Activated CD8-positive, alpha-beta memory T cell treated with anti-CD3 and anti-CD28 coated beads for 4 hours (primary cell): ENCODE data around the gene AKR1C8.
"Not testable (repeated sequence)": the region's sequence is repeated elsewhere in the genome, so short reads cannot be mapped to it uniquely, and the experiment has no call there.

Experiments
- DNase-seq, 2 donors: peaks; one replicate each; pipeline ENCODE4 v3.0.0-alpha.2; 2020; ENCODE audit warnings: low read depth in 2 of 2

Gene AKR1C8

DNA sequence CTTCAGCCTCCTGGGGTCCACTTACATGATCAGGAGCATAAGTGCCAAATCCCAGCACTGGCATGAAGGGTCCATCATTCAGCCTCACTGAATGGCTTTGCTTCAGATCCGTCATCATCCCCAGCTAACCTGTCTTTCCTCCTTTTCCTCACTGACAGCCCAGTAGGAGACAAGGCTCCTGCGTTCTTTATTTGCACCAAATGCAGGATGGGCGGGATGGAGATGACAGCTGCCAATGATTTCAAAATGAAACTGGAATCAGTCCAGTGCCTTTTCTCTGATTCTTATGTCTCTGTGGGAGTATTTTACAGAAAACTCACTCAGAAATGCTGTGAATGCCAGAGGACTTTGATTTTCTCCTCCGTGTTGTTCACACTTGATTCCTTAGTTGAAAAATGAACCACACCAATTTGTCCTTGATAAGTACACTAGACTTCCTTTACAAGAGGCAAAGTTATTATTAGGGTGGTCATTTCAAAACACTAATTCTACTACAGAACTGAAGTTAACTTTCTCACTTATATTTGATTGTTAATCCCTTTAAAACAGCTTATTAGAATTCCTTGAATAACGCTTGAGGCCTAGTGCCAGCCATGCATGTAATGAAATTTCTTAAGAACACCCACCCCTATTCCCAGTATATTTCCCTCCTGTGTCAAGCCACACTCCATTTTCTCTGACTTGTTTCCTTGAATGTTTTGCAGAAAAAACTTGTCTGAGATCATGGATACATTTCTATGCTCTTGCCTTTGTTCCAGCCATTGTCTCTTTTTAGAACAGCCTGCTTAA lies at the start of gene AKR1C8:
Gene AKR1C8 (minus strand): TSS at position 164 of the 789 bp plus-strand sequence. CDS start 46 bp downstream, at position 118.
- DNase-seq: no peak

DNA sequence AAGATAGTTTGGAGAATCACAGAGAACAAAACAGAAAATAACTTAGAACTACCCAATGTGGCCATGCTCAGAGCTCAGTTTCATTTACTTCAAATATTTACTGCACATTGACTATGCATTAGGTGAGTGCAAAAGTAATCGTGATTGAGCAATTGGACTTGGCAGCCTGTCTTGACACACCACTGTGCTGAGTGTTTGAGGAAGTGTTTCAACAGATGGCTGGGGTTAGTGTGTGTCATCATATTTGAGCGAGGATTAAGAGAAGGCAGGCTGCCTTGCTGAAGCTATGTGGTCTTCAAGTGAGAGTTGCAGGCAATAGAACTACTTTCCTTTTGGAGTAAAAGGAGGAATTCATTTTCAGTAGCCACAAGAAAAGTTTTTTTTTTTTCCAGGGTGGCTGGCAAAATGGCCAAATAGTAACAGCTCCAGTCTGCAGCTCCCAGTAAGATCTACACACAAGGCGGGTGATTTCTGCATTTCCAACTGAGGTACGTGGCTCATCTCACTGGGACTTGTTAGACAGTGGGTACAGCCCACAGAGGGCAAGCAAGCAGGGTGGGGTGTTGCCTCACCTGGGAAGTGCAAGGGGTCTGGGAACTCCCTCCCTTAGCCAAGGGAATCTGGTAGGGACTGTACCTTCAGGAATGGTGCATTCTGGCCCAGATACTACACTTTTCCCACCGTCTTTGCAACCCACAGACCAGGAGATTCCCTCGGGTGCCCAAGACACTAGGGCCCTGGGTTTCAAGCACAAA lies 49.3 kb upstream of the AKR1C8 start:
- no peak for DNase-seq

DNA sequence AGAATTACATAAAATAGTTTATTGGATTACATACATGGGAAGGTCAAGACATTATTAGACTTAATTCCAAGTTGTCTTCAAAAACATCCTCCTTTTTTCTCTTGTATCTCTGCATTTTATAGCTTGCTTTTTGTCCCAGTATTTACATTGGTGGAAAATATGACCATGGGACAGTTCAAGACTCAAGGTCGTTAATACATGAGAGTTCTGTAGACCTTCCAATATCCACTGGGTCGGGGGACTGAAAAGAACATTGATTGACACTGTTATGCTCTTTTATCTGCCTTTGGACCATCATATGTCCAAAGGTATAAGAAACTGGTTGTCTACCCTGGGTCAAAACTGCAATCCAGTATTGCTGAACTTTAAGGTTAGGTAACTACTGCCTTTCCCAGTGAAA lies 48.4 kb upstream of the AKR1C8 start:
- no peak for DNase-seq

DNA sequence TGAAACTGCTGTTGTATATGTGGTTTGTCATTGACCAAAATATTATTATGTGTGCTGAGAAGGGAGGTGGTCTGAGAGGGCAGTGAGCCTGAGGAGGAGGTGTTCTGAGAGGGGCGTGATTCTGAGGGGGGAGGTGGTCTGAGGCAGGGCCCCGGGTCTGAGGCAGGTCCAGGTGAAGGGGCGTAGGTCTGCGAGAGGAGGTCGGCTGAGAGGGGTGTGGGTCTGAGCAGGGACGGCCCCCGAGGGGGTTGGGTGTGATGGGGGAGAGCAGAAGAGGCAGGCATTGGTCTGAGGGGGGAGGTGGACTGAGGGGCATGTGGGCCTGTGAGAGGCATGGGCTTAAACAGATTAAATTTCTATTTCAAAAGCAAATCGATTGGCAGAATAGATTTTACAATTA lies 44.1 kb upstream of the AKR1C8 start:
- DNase-seq: no peak

DNA sequence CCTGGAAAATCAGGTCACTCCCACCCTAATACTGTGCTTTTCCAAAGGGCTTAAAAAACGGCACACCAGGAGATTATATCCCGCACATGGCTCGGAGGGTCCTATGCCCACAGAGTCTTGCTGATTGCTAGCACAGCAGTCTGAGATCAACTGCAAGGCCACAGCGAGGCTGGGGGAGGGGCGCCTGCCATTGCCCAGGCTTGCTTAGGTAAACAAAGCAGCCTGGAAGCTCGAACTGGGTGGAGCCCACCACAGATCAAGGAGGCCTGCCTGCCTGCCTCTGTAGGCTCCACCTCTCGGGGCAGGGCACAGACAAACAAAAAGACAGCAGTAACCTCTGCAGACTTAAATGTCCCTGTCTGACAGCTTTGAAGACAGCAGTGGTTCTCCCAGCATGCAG lies 38.0 kb upstream of the AKR1C8 start:
- DNase-seq: not testable (repeated sequence)

DNA sequence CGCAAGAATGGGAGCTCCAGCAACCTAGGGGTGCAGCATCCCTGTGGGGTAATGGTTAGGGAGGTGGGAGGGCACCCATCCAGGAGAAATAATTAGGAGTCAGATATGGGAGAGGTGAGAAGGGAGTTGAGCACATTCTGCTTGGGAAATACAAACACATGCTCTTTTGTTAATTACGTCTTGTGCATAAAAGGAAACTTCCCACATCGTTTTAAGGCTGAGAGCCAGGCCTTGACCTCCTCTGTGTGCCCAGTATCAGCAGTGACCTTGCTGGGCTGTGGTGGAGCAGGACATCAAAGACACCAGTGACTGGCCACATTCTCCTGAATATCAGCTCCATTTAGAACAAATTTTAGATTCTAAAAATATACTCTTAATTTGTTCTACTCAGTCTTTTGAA lies 34.3 kb upstream of the AKR1C8 start:
- DNase-seq: no peak

DNA sequence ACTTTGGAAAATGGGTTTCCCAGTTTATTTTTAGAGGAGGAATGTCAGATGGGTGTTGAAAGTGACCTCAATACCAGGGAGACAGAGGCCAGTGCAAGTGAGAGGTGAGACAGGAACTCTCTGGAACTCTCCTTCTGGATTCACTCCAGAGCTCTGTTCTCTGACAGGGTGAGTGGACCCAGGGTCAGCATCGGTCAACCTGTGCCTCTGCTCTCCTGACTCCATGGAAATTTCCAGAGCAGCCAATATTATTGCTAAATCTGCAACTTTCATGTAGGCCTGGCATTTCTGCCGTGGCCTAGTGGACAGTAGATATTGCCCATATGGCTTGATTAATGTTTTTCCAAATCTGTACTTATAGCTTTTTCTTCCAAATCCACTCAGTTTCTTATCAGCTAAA lies 31.9 kb upstream of the AKR1C8 start:
- no peak for DNase-seq

DNA sequence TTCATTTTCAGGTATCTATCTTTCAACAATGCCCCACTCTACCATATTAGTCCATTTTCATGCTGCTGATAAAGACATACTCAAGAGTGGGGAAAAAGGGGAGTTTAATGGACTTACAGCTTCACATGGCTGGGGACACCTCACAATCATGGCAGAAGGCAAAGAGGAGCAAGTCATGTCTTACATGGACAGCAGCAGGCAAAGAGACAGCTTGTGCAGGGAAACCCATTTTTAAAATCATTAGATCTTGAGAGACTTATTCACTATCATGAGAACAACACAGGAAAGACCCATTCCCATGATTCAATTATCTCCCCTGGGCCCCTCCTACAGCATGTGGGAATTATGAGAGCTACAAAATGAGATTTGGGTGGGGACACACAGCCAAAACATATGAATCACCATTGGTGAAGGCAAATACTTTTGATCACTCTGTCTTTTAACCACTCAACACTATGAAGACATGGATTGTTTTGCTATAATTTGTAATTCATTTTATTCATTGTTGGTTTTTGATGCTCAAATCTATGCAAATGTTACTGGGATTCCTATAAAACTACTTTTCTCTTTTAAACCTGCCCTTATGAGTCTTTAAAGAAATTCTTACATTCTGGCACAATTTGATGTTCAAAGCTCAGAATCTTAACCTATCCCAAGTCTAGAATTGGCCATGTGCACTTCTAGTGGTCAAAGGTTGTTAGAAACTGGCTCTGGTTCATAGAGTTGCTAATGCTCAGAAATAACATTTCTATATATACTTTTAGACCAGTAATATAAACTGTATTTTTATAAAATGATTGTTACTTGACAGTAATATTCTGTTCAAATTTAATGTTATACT lies 27.0 kb upstream of the AKR1C8 start:
- no peak for DNase-seq

DNA sequence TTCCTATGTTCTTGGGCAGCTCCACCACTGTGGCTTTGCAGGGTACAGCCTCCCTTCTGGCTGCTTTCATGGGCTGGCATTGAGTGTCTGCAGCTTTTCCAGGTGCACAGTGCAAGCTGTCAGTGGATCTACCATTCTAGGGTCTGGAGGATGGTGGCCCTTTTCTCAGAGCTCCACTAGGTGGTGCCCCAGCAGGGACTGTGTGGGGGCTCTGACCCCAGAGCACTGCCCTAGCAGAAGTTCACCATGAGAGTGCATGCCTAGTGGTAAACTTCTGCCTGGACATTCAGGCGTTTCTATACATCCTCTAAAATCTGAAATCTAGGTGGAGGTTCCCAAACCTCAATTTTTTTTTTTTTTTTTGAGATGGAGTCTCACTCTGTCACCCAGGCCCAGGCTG lies 25.3 kb upstream of the AKR1C8 start:
- not testable (repeated sequence) for DNase-seq

DNA sequence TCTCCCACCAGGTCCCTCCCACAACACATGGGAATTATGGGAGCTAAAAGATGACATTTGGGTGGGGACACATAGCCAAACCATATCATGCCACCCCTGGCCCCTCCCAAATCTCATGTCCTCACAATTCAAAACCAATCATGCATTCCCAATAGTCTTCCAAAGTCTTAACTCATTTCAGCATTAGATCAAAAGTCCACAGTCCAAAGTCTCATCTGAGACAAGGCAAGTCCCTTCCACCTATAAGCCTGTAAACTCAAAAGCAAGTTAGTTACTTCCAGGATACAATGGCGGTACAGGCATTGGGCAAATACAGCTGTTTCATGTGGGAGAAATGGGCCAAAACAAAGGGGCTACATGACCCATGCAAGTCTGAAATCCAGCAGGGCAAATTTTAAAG lies 24.8 kb upstream of the AKR1C8 start:
- not testable (repeated sequence) for DNase-seq

DNA sequence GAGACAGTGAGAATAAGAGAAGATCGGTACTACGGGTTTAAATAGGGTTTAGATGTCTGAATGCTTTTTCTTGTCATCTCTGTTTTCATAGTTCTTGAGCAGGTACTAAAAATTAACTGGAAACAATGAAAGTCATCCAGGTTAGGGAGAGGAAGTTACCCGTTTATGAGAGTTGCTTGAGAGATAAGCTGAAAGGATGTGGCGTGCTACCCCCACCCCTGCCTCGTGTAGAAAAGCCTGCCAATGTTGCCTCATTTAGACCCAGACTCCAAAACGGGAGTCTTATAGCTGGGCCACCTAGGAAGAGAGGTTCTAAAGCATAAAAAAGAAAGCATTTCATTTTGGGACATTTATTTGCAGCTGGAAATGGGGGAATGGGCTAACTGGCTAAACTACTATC lies 21.8 kb upstream of the AKR1C8 start:
- DNase-seq: no peak

DNA sequence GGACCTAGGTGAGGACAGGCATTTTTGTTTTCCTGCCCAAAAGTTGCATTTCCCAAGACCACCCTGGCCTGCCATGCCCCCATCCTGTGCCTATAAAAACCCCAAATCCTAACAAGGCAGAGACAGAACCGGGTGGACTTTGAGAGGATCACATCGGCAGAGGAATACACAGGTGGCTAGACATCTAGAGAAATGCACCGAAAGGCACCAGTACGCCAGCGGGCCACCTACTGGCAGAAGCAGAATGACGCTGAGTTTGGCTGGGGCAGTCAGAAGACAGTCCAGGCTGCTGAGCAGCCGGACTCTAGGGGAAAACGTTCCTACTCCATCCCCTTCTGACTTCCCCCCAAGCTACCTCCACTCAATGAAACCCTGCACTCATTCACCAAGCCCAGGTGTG lies 14.4 kb upstream of the AKR1C8 start:
- no peak for DNase-seq

DNA sequence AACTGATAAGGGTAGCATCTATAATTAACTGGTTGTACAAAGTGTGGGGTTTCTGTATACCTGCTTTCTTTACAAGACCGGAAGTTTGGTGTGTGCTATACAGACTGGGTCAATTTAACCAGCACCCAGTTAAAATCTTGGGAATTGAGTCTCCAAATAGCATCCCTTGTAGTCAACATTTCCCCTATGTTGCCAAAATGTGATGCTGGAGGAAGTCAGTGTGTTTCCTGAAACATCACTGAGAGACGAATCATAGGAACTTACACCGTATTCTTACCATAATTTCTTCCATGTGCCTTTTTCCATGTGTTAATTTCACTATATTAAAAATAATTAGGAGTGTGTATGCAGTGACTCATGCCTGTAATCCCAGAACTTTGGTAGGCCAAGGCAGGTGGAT lies 13.4 kb upstream of the AKR1C8 start:
- DNase-seq: no peak

DNA sequence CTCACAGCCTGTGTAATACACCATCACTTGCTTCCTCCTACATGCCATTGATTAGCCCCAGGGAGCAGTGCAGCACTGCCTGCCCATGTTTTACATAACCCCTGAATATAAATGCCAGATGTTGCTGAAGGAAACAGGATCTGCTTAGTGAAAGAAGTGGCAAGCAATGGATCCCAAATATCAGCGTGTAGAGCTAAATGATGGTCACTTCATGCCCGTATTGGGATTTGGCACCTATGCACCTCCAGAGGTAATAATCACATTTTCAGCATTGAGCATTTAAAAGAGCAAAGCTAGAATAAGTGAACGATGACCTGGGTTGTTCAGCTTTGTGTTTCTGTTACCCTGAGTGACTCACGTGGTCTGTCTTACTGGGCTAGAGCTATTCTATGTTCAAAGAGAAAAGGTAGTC lies 11.8 kb upstream of the AKR1C8 start, which contains the start of gene AKR1C4:
Gene AKR1C4 (plus strand): TSS at position 136 of the 412 bp plus-strand sequence. CDS start 31 bp downstream, at position 167.
- no peak for DNase-seq

DNA sequence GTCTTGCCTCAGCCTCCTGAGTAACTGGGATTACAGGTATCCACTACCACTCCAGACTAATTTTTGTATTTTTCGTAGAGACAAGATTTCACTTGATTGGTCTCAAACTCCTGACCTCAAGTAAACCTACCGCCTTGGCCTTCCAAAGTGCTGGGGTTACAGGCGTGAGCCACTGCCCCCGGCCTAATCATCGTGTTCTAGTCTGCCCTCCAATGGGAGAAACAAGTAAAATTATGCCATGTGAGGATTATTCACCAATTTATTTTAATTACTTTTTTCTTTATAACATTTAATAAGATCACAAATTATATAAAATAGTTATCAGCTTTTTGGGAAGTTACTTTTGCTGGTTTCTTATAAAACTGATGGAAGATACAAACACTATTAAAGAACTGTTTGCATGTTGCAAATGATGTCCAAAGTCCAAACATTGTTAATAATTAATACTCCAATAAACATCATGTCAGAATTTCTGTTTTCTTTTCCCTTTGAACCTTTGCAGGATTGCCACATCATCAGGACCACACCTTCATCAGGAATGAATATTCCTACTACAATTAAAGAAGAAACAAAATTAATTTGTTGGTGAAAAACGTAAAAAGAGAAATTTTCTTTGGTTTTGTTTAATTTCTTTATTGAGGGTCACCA lies 10.9 kb upstream of the AKR1C8 start:
- DNase-seq: no peak

DNA sequence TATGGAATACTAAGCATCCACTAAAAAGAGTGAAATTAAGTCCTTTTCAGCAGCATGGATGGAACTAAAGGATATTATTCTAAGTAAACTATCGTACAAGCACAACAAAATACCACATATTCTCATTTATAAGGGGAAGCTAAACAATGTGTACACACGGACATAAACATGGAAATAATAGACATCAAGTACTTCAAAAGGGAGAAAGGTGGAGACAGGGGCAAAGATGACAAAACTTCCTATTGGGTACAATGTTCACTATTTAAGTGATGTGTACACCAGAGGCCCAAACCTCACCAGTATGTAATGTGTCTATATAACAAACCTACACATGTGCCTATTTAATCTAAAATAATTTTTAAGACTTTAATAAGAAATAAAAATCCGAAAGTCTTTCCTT lies 9.5 kb upstream of the AKR1C8 start:
- no peak for DNase-seq

DNA sequence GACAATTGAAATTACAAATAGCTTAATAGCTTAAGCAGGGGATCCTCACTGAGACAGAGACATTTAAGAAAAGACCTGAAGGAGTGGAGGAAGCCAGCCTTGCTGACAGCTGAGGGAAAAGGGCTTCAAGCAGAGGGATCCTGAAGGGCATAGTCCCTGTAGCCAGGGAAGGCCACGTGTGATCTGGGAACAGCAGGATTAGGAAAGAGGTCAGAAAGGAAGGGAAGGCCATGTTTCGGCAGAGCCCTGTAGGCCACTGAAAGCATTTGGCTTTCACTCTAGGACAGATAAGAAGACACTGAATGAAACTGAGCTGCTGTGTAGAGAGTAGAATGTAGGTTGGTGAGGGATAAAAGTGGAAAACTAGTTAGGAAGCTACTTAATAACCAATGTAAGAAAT lies 3.4 kb upstream of the AKR1C8 start:
- no peak for DNase-seq

DNA sequence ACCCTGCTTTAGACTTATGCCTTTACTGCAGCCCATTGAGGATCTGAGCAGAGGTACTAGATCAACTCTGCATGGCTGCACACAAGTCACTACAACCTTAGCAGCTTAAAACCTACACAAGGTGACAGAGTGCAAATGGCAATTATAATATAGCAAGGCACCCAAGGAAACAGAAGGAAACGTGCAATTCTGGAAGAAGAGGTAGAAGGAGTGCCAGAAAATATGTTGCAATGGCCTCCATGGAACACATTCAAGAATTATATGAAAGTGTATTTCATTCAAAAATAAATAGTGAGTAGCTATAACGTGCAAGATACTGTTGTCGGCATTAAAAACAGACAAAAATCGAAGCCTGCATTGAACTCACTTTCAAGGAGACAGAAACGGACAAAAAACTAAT lies 2.9 kb upstream of the AKR1C8 start:
- DNase-seq: no peak

DNA sequence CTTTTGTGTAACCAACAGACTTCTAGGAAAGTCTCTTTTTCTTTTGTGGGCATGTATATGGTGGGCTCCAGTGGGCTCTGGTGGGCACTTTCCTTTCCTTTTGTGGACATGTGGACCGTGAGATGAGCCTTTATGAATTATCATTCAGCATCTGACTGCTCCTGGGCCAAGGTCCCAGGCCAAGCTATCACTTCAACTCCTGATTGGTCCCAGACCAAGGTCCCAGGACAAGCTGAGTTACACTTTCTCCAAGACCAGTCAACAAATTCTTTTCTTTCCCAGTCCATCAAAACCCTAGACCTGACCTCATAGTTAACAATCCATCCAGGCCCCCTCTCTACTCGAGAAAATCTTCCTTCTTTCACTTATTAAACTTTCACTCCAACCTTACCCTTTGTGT lies 1.0 kb downstream of the AKR1C8 start:
- DNase-seq: no peak

DNA sequence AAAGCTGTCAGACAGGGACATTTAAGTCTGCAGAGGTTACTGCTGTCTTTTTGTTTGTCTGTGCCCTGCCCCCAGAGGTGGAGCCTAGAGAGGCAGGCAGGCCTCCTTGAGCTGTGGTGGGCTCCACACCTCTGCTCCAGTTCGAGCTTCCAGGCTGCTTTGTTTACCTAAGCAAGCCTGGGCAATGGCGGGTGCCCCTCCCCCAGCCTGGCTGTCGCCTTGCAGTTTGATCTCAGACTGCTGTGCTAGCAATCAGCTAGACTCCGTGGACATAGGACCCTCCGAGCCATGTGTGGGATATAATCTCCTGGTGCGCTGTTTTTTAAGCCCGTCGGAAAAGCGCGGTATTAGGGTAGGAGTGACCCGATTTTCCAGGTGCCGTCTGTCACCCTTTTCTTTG lies 4.4 kb downstream of the AKR1C8 start:
- DNase-seq: not testable (repeated sequence)

DNA sequence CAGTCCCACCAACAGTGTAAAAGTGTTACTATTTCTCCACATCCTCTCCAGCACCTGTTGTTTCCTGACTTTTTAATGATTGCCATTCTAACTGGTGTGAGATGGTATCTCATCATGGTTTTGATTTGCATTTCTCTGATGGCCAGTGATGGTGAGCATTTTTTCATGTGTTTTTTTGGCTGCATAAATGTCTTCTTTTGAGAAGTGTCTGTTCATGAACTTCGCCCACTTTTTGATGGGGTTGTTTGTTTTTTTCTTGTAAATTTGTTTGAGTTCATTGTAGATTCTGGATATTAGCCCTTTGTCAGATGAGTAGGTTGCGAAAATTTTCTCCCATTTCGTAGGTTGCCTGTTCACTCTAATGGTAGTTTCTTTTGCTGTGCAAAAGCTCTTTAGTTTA lies 9.4 kb downstream of the AKR1C8 start:
- DNase-seq: not testable (repeated sequence)
